HEK293T (cell line): Measurements from ENCODE around the gene GIPC3.
"Not testable (repeated sequence)": the region's sequence is repeated elsewhere in the genome, so short reads cannot be mapped to it uniquely, and the experiment has no call there.

Experiments used
- CTCF ChIA-PET: fragments of 350-600 bp; formaldehyde crosslinking; extraction: SDS; loops from one replicate; lab custom pipeline; 2021; ENCODE audit warnings: antibody characterized with exemption, inconsistent platforms; lab: Yijun Ruan, JAX
- POLR2A ChIA-PET: fragments of 350-600 bp; formaldehyde crosslinking; extraction: SDS; loops from one replicate; lab custom pipeline; 2020; ENCODE audit warnings: antibody characterized with exemption, inconsistent platforms; lab: Yijun Ruan, JAX
- DNase-seq: peaks from one replicate; pipeline ENCODE4 v3.0.0; 2012; ENCODE audit warnings: mixed read lengths; ENCODE audit errors: extremely low spot score
- ARNT ChIP-seq: fragments of 450-650 bp; IDR thresholded peaks from 2 replicates; pipeline ENCODE4 v1.6.1; 2017; ENCODE audit warnings: mild to moderate bottlenecking
- BHLHE40 ChIP-seq: fragments of 450-650 bp; IDR thresholded peaks from 2 replicates; pipeline ENCODE4 v1.6.1; 2016; ENCODE audit warnings: mild to moderate bottlenecking, moderate library complexity, borderline replicate concordance
- CTBP1 ChIP-seq: fragments of 450-650 bp; IDR thresholded peaks from 2 replicates; pipeline ENCODE4 v1.6.1; 2016; ENCODE audit warnings: borderline replicate concordance
- ELF4 ChIP-seq: fragments of 450-650 bp; IDR thresholded peaks from 2 replicates; pipeline ENCODE4 v1.6.1; 2017; ENCODE audit warnings: antibody characterized with exemption
- FOXA1 ChIP-seq: fragments of 450-650 bp; IDR thresholded peaks from 2 replicates; pipeline ENCODE4 v1.6.1; 2016; ENCODE audit warnings: mild to moderate bottlenecking
- FOXK2 ChIP-seq: fragments of 450-650 bp; IDR thresholded peaks from 2 replicates; pipeline ENCODE4 v1.6.1; 2016; ENCODE audit warnings: mild to moderate bottlenecking
- FOXM1 ChIP-seq: fragments of 450-650 bp; IDR thresholded peaks from 2 replicates; pipeline ENCODE4 v1.6.1; 2017; ENCODE audit warnings: mild to moderate bottlenecking, borderline replicate concordance
- HDGF ChIP-seq: fragments of 450-650 bp; IDR thresholded peaks from 2 replicates; pipeline ENCODE4 v1.6.1; 2017; ENCODE audit warnings: antibody characterized with exemption, borderline replicate concordance
- L3MBTL2 ChIP-seq: fragments of 450-650 bp; conservative IDR thresholded peaks from 2 replicates; pipeline ENCODE4 v1.6.1; 2016; ENCODE audit warnings: mild to moderate bottlenecking
- LEF1 ChIP-seq: fragments of 450-650 bp; IDR thresholded peaks from 2 replicates; pipeline ENCODE4 v1.6.1; 2017; ENCODE audit warnings: mild to moderate bottlenecking, borderline replicate concordance
- NFRKB ChIP-seq: fragments of 450-650 bp; IDR thresholded peaks from 2 replicates; pipeline ENCODE4 v1.6.1; 2016; ENCODE audit warnings: mild to moderate bottlenecking, moderate library complexity
- PKNOX1 ChIP-seq: fragments of 450-650 bp; IDR thresholded peaks from 2 replicates; pipeline ENCODE4 v1.6.1; 2016
- SP1 ChIP-seq: fragments of 450-650 bp; IDR thresholded peaks from 2 replicates; pipeline ENCODE4 v1.6.1; 2017
- SUZ12 ChIP-seq: fragments of 450-650 bp; IDR thresholded peaks from 2 replicates; pipeline ENCODE4 v1.6.1; 2016; ENCODE audit warnings: mild to moderate bottlenecking
- TARDBP ChIP-seq: fragments of 450-650 bp; IDR thresholded peaks from 2 replicates; pipeline ENCODE4 v1.6.1; 2016
- ZNF384 ChIP-seq: fragments of 450-650 bp; IDR thresholded peaks from 2 replicates; pipeline ENCODE4 v1.6.1; 2016

Gene GIPC3

DNA sequence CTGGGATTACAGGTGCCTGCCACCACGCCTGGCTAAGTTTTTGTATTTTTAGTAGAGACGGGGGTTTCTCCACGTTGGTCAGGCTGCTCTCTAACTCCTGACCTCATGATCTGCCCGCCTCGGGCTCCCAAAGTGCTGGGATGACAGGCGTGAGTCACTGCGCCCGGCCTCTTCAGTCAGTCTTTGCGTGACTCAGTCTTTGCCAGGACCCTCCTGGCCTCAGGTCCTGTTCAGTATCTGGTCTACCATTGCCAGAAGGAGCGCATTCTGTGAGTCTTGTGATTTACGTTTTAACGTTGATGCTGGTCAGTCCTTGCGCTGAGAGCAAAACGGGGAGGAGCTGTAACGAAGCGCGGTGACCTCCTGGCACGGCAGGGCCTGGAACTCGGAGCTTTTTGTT, 20.1 kb upstream of the GIPC3 start:
- DNase-seq, result no peak

GRCh38 chr19:3570042-3570441, 15.2 kb upstream of the GIPC3 start:
- peak; percentile 40 for TF ChIP-seq PKNOX1
- POLR2A ChIA-PET, DNase-seq: not testable (repeated sequence)
- CTCF ChIA-PET, result interaction anchor here (1.0 kb wide), 1 partner anchor 25 kb away, joined by 4 read pairs; no protein-coding TSS in a partner anchor

More for the DNA sequence above, 20.1 kb upstream of the GIPC3 start:
- POLR2A ChIA-PET, result interaction anchor here (1.2 kb wide), 1 partner anchor 198 kb away, joined by 3 read pairs; the partner anchor contains the start of gene MRPL54
- CTCF ChIA-PET, result no interaction called here
- TF ChIP-seq FOXK2 (no peak), NFRKB (no peak), FOXM1 (no peak), FOXA1 (no peak), ZNF384 (no peak), TARDBP (no peak), BHLHE40 (no peak), PKNOX1 (no peak), SP1 (no peak)

- TF ChIP-seq FOXK2 (no peak), ARNT (no peak), FOXM1 (no peak), CTBP1 (no peak), HDGF (no peak), SP1 (no peak), LEF1 (no peak)
- POLR2A ChIA-PET, result no interaction called here
- no peak for DNase-seq
- CTCF ChIA-PET, result no interaction called here
These were observed 14.7 kb upstream of the GIPC3 start for GRCh38 chr19:3570606-3571011.

DNA sequence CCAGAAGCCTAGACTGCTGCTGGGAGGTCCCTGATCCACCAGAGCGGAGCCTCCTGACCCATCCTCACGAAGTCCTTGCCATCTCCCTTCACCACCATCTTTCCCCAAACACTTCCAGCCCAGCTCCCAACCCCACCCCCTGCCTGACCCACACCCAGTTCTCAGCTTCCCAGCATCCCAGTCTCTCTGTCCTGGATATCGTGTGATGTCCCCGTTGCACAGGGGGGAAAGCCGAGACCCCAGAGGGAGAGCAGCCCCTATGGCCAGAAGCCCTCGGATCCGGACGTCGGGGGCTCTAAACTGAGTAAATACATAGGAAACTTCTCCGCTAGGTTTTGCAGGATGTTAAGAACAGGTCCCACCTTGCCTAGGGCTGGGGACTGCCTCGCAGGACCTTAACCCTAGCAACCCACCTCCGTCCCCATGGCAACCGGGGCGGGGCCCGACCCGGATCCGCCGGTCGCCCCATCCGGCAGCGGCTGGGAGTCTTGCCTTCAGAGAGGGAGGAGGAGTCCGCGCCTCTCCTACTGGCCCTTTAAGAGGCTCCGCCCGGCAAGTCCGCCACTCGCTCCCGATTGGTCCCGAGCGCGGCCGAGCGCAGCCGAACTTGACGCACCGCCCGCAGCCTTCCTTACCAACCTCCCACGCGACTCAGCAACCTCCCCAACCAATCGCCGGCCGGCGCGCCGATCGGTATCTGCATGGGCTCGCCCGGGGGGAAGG, 13.0 kb upstream of the GIPC3 start:
- ChIA-PET POLR2A (no interaction called here), CTCF (no interaction called here)
- DNase-seq, result peak; percentile 93
- TF ChIP-seq PKNOX1 (no peak), ELF4 (no peak), HDGF (0 out of 2 replicates have a peak, but pooled peaks have one; percentile 21)

DNA sequence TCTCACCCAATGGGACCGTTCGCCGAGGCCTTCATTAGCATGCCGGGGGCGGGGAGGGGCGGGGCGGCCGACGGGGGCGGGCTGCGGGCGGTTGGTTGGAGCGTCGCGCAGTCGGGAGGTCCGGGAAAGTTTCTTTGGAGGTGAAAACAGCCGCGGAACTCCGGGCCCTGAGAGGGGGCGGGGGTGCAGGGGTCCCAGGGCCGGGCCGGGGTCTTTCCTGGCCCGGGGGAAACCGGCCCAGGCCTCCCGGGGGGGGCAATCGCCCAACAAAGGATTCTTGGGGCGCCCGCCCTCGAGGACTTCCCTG, 12.5 kb upstream of the GIPC3 start, which contains the start of gene HMG20B:
HMG20B (plus strand) TSS at position 90 of the 307 bp plus-strand sequence. CDS start 366 bp downstream, outside the sequence.
- ChIA-PET POLR2A (no interaction called here), CTCF (no interaction called here)
- TF ChIP-seq FOXK2 (no peak), CTBP1 (no peak), L3MBTL2 (no peak), ZNF384 (no peak), SP1 (no peak), FOXM1 (no peak)
- no peak for DNase-seq

GRCh38 chr19:3573162-3573857, 12.0 kb upstream of the GIPC3 start:
- CTCF ChIA-PET, result interaction anchor here (0.8 kb wide), 1 partner anchor 13 kb away, joined by 5 read pairs; no protein-coding TSS in a partner anchor
- TF ChIP-seq NFRKB (no peak), SP1 (no peak), L3MBTL2 (peak; percentile 58), BHLHE40 (no peak)
- DNase-seq, result no peak
- POLR2A ChIA-PET, result interaction anchor here (0.6 to 1.2 kb wide), 6 partner anchors 11 to 29 kb away, joined by 3 to 8 read pairs (median 4); partner anchors contain the start of genes GIPC3 and MFSD12

- POLR2A ChIA-PET, result interaction anchor here (0.6 to 1.2 kb wide), 6 partner anchors 10 to 29 kb away, joined by 3 to 8 read pairs (median 4); partner anchors contain the start of genes GIPC3 and MFSD12
- no peak for TF ChIP-seq NFRKB
- no peak for TF ChIP-seq SUZ12
- no peak for TF ChIP-seq LEF1
- no peak for TF ChIP-seq TARDBP
- no peak for TF ChIP-seq BHLHE40
- peak; percentile 94 for TF ChIP-seq HDGF
- no peak for TF ChIP-seq ARNT
- TF ChIP-seq SP1, result peak; percentile 88
- no peak for TF ChIP-seq FOXM1
- TF ChIP-seq ELF4, result no peak
- TF ChIP-seq ZNF384, result no peak
- no peak for TF ChIP-seq FOXK2
- TF ChIP-seq FOXA1, result no peak
- TF ChIP-seq CTBP1, result no peak
- no peak for TF ChIP-seq L3MBTL2
- peak; percentile 97 for TF ChIP-seq PKNOX1
- CTCF ChIA-PET, result interaction anchor here (0.8 kb wide), 1 partner anchor 13 kb away, joined by 5 read pairs; no protein-coding TSS in a partner anchor
- peak; percentile 98 for DNase-seq
These were observed 11.2 kb upstream of the GIPC3 start for GRCh38 chr19:3573858-3574637.
